ENCODE data around the gene ZNF549. TPM values are rescaled to one million over a fixed set of nuclear protein-coding genes. Genes with fewer than 3 reads are reported as not detected.

ZNF549 gene
- total and polyA plus RNA-seq, 4 donors, result 0.66 to 4.5 (median 1.5) TPM

DNA sequence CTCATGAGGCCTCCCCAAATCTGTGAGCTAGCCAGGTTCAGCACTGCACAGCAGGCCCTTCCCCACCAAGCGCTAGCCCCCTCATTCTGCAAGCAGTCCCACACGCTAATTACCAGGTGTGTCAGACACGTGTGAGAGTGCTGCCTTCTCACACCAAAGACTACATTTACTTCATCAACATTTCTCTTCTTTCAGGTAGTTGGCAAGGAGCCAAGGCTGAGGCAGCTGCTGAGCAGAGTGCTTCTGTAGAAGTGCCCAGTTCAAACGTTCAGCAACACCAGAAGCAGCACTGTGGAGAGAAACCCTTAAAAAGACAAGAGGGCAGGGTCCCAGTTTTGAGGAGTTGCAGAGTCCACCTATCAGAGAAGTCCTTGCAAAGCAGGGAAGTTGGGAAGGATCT is 21.0 kb upstream of the ZNF549 start:
- TF ChIP-seq, protein P1, sequence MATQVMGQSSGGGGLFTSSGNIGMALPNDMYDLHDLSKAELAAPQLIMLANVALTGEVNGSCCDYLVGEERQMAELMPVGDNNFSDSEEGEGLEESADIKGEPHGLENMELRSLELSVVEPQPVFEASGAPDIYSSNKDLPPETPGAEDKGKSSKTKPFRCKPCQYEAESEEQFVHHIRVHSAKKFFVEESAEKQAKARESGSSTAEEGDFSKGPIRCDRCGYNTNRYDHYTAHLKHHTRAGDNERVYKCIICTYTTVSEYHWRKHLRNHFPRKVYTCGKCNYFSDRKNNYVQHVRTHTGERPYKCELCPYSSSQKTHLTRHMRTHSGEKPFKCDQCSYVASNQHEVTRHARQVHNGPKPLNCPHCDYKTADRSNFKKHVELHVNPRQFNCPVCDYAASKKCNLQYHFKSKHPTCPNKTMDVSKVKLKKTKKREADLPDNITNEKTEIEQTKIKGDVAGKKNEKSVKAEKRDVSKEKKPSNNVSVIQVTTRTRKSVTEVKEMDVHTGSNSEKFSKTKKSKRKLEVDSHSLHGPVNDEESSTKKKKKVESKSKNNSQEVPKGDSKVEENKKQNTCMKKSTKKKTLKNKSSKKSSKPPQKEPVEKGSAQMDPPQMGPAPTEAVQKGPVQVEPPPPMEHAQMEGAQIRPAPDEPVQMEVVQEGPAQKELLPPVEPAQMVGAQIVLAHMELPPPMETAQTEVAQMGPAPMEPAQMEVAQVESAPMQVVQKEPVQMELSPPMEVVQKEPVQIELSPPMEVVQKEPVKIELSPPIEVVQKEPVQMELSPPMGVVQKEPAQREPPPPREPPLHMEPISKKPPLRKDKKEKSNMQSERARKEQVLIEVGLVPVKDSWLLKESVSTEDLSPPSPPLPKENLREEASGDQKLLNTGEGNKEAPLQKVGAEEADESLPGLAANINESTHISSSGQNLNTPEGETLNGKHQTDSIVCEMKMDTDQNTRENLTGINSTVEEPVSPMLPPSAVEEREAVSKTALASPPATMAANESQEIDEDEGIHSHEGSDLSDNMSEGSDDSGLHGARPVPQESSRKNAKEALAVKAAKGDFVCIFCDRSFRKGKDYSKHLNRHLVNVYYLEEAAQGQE (IDR thresholded peaks at IDR 0.05), result no peak
- TF ChIP-seq, protein P2, sequence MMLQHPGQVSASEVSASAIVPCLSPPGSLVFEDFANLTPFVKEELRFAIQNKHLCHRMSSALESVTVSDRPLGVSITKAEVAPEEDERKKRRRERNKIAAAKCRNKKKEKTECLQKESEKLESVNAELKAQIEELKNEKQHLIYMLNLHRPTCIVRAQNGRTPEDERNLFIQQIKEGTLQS (IDR thresholded peaks at IDR 0.05), result no peak
- no peak for TF ChIP-seq YY1 (IDR thresholded peaks at IDR 0.05)
- TF ChIP-seq EGR1 (IDR thresholded peaks at IDR 0.05; ENCODE audit: low read depth in 2 of 2), result no peak
- no peak for TF ChIP-seq GABPA (IDR thresholded peaks at IDR 0.05 in 1 of 2, conservative IDR thresholded peaks at IDR 0.05 in 1 of 2)
- Histone ChIP-seq H3K27me3 (ENCODE audit: control insufficient read depth in 4 of 4, insufficient read depth in 4 of 4, low read length in 3 of 4) (no peaks in the 10 kb centered on the region), H3K9ac (ENCODE audit: low read depth in 1 of 2, low read length in 2 of 2) (no peak overlapping the region), H3K27ac (ENCODE audit: low read depth in 1 of 2, low read length in 2 of 2) (no peak overlapping the region), H3K4me1 (ENCODE audit: control insufficient read depth in 4 of 4, insufficient read depth in 4 of 4, low read length in 3 of 4) (no peaks in the 10 kb centered on the region), H3K9me3 (ENCODE audit: control insufficient read depth in 4 of 4, low read length in 3 of 4) (peaks cover 10 to 42% (median 39%) of the 10 kb centered on the region in 4 donors), H3K4me3 (ENCODE audit: low read depth in 1 of 3, low read length in 3 of 3) (peak overlapping the region in 2 of 3 donors; percentile 36 to 60), H3K36me3 (ENCODE audit: control insufficient read depth in 4 of 4, insufficient read depth in 3 of 4, low read depth in 1 of 4, low read length in 3 of 4) (peaks cover 13 to 41% (median 35%) of the 10 kb centered on the region in 4 donors)
- no peak for DNase-seq (ENCODE audit: low spot score)
- 93% methylated on average over 4 of the region's 4 CpGs for WGBS

DNA sequence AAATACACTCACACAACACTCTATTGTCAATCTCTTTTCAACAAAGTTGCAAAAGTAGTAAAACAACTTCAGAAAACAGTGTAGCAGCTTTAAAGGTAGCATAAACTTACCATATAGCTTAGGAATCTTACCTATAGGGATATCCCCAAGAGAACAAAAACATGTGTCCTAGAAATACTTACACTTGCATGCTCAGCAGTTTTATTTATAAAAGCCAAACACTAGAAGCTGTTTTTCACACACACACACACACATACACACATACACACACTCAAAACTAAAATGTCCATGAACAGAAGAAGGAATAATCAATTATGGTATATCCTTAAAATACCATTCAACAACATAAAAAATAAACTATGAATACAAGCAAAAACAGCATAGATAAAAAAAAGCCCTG is 15.7 kb upstream of the ZNF549 start:
- Histone ChIP-seq H3K4me1 (ENCODE audit: control insufficient read depth in 4 of 4, insufficient read depth in 4 of 4, low read length in 3 of 4) (no peaks in the 10 kb centered on the region), H3K27ac (ENCODE audit: low read depth in 1 of 2, low read length in 2 of 2) (no peak overlapping the region), H3K27me3 (ENCODE audit: control insufficient read depth in 4 of 4, insufficient read depth in 4 of 4, low read length in 3 of 4) (no peaks in the 10 kb centered on the region), H3K36me3 (ENCODE audit: control insufficient read depth in 4 of 4, insufficient read depth in 3 of 4, low read depth in 1 of 4, low read length in 3 of 4) (peaks cover 9 to 34% (median 25%) of the 10 kb centered on the region in 4 donors), H3K9ac (ENCODE audit: low read depth in 1 of 2, low read length in 2 of 2) (no peak overlapping the region), H3K4me3 (ENCODE audit: low read depth in 1 of 3, low read length in 3 of 3) (peak overlapping the region in 2 of 3 donors; percentile 7 to 49), H3K9me3 (ENCODE audit: control insufficient read depth in 4 of 4, low read length in 3 of 4) (peaks cover 28 to 67% (median 44%) of the 10 kb centered on the region in 4 donors)
- DNase-seq (ENCODE audit: low spot score), result no peak
- TF ChIP-seq, protein P3, sequence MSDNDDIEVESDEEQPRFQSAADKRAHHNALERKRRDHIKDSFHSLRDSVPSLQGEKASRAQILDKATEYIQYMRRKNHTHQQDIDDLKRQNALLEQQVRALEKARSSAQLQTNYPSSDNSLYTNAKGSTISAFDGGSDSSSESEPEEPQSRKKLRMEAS (IDR thresholded peaks at IDR 0.05), result no peak
- TF ChIP-seq SP1 (IDR thresholded peaks at IDR 0.05) (no peak), GABPA (IDR thresholded peaks at IDR 0.05 in 1 of 2, conservative IDR thresholded peaks at IDR 0.05 in 1 of 2) (no peak), FOXA1 (IDR thresholded peaks at IDR 0.05) (no peak), HNF4A (conservative IDR thresholded peaks at IDR 0.05) (no peak), RXRA (IDR thresholded peaks at IDR 0.05) (no peak), YY1 (IDR thresholded peaks at IDR 0.05) (no peak), TAF1 (conservative IDR thresholded peaks at IDR 0.05) (no peak), FOXA2 (IDR thresholded peaks at IDR 0.05) (no peak), JUND (IDR thresholded peaks at IDR 0.05) (no peak), EGR1 (IDR thresholded peaks at IDR 0.05; ENCODE audit: low read depth in 2 of 2) (no peak), HNF4G (IDR thresholded peaks at IDR 0.05) (no peak), RAD21 (IDR thresholded peaks at IDR 0.05) (no peak), NR2F2 (IDR thresholded peaks at IDR 0.05) (no peak)
- TF ChIP-seq, protein P1 (IDR thresholded peaks at IDR 0.05), result no peak
- TF ChIP-seq, protein P4, sequence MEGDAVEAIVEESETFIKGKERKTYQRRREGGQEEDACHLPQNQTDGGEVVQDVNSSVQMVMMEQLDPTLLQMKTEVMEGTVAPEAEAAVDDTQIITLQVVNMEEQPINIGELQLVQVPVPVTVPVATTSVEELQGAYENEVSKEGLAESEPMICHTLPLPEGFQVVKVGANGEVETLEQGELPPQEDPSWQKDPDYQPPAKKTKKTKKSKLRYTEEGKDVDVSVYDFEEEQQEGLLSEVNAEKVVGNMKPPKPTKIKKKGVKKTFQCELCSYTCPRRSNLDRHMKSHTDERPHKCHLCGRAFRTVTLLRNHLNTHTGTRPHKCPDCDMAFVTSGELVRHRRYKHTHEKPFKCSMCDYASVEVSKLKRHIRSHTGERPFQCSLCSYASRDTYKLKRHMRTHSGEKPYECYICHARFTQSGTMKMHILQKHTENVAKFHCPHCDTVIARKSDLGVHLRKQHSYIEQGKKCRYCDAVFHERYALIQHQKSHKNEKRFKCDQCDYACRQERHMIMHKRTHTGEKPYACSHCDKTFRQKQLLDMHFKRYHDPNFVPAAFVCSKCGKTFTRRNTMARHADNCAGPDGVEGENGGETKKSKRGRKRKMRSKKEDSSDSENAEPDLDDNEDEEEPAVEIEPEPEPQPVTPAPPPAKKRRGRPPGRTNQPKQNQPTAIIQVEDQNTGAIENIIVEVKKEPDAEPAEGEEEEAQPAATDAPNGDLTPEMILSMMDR (IDR thresholded peaks at IDR 0.05; ENCODE audit: low read depth, low read length, missing input control), result no peak
- TF ChIP-seq, protein P2 (IDR thresholded peaks at IDR 0.05), result no peak
- TF ChIP-seq, protein P5, sequence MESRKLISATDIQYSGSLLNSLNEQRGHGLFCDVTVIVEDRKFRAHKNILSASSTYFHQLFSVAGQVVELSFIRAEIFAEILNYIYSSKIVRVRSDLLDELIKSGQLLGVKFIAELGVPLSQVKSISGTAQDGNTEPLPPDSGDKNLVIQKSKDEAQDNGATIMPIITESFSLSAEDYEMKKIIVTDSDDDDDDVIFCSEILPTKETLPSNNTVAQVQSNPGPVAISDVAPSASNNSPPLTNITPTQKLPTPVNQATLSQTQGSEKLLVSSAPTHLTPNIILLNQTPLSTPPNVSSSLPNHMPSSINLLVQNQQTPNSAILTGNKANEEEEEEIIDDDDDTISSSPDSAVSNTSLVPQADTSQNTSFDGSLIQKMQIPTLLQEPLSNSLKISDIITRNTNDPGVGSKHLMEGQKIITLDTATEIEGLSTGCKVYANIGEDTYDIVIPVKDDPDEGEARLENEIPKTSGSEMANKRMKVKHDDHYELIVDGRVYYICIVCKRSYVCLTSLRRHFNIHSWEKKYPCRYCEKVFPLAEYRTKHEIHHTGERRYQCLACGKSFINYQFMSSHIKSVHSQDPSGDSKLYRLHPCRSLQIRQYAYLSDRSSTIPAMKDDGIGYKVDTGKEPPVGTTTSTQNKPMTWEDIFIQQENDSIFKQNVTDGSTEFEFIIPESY (IDR thresholded peaks at IDR 0.05), result no peak
